ENCODE measurements around the gene NSUN6.

DNA sequence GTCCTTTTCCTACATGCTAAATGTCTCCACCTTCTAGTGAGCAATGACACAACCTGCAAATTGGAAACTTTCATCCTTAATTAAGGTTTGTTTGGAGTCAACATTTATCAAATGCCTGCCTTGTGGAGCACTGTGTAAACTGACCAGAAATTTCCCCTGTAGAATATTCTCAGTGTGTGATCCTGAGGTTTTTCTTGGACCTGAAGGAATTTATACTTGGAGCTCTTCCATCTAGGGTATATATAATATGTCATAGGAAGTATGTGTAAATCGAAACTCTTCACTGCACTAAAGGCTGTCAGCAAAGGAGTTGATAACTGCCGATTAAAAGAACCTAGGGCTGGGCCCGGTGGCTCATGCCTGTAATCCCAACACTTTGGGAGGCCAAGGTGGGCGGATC is 152.4 kb downstream of the NSUN6 start:
- TF ChIP-seq HDAC6 (IDR thresholded peaks at IDR 0.05; ENCODE audit: unreplicated experiment) (no peak), EGR1 (IDR thresholded peaks at IDR 0.05; ENCODE audit: borderline replicate concordance in 1 of 2, low read depth in 2 of 2, low read length in 2 of 2) (no peak), KDM1A (IDR thresholded peaks at IDR 0.05; ENCODE audit: borderline replicate concordance) (no peak), RELA (IDR thresholded peaks at IDR 0.05; ENCODE audit: borderline replicate concordance, partially characterized antibody) (no peak), POLR2AphosphoS5 (IDR thresholded peaks at IDR 0.05; ENCODE audit: low read length) (no peak), CHD2 (IDR thresholded peaks at IDR 0.05; ENCODE audit: borderline replicate concordance, low read depth, low read length) (no peak), EP300 (IDR thresholded peaks at IDR 0.05; ENCODE audit: borderline replicate concordance in 1 of 2, control insufficient read depth in 1 of 2, low read depth in 2 of 2, low read length in 2 of 2) (no peak), MEF2B (IDR thresholded peaks at IDR 0.05; ENCODE audit: partially characterized antibody, poor library complexity, severe bottlenecking) (no peak), RCOR1 (conservative IDR thresholded peaks at IDR 0.05; ENCODE audit: low read depth, low read length) (no peak)
- TF ChIP-seq, protein P1, sequence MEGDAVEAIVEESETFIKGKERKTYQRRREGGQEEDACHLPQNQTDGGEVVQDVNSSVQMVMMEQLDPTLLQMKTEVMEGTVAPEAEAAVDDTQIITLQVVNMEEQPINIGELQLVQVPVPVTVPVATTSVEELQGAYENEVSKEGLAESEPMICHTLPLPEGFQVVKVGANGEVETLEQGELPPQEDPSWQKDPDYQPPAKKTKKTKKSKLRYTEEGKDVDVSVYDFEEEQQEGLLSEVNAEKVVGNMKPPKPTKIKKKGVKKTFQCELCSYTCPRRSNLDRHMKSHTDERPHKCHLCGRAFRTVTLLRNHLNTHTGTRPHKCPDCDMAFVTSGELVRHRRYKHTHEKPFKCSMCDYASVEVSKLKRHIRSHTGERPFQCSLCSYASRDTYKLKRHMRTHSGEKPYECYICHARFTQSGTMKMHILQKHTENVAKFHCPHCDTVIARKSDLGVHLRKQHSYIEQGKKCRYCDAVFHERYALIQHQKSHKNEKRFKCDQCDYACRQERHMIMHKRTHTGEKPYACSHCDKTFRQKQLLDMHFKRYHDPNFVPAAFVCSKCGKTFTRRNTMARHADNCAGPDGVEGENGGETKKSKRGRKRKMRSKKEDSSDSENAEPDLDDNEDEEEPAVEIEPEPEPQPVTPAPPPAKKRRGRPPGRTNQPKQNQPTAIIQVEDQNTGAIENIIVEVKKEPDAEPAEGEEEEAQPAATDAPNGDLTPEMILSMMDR (IDR thresholded peaks at IDR 0.05 in 2 of 3, conservative IDR thresholded peaks at IDR 0.05 in 1 of 3; ENCODE audit: control insufficient read depth in 2 of 3, extremely low read depth in 1 of 3, insufficient read depth in 1 of 3, low read depth in 3 of 3, low read length in 3 of 3): no peak
- TF ChIP-seq, protein P2, sequence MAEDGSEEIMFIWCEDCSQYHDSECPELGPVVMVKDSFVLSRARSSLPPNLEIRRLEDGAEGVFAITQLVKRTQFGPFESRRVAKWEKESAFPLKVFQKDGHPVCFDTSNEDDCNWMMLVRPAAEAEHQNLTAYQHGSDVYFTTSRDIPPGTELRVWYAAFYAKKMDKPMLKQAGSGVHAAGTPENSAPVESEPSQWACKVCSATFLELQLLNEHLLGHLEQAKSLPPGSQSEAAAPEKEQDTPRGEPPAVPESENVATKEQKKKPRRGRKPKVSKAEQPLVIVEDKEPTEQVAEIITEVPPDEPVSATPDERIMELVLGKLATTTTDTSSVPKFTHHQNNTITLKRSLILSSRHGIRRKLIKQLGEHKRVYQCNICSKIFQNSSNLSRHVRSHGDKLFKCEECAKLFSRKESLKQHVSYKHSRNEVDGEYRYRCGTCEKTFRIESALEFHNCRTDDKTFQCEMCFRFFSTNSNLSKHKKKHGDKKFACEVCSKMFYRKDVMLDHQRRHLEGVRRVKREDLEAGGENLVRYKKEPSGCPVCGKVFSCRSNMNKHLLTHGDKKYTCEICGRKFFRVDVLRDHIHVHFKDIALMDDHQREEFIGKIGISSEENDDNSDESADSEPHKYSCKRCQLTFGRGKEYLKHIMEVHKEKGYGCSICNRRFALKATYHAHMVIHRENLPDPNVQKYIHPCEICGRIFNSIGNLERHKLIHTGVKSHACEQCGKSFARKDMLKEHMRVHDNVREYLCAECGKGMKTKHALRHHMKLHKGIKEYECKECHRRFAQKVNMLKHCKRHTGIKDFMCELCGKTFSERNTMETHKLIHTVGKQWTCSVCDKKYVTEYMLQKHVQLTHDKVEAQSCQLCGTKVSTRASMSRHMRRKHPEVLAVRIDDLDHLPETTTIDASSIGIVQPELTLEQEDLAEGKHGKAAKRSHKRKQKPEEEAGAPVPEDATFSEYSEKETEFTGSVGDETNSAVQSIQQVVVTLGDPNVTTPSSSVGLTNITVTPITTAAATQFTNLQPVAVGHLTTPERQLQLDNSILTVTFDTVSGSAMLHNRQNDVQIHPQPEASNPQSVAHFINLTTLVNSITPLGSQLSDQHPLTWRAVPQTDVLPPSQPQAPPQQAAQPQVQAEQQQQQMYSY (CRISPR knock-in tag; IDR thresholded peaks at IDR 0.05): no peak

Data from GM12878 (cell line).